ENCODE measurements around the gene TNFAIP8L3. TPM values are rescaled to one million over a fixed set of nuclear protein-coding genes. Genes with fewer than 3 reads are reported as not detected.
A peak's percentile ranks its signal among the peaks of the same experiment; 100 is the strongest.

TNFAIP8L3 gene
- total RNA-seq, 2 experiments from 2014 or later: 4.1 TPM; not detected in 1

GRCh38 chr15:51107612-51108011, 12.9 kb upstream of the TNFAIP8L3 start:
- ATAC-seq (no peak), DNase-seq (no peak)
- Mint-ChIP-seq H3K9me3 (ENCODE audit: low read depth) (no peaks in the 10 kb centered on the region), H3K4me1 (no peaks in the 10 kb centered on the region), H3K4me3 (no peak overlapping the region), H3K36me3 (no peaks in the 10 kb centered on the region), H3K27ac (no peak overlapping the region), H3K27me3 (peaks cover 63% of the 10 kb centered on the region)
- CTCF ChIA-PET: no interaction called here

GRCh38 chr15:51106481-51106880, 11.8 kb upstream of the TNFAIP8L3 start:
- Mint-ChIP-seq H3K36me3 (no peaks in the 10 kb centered on the region), H3K27me3 (peaks cover 68% of the 10 kb centered on the region), H3K4me3 (no peak overlapping the region), H3K9me3 (ENCODE audit: low read depth) (no peaks in the 10 kb centered on the region), H3K27ac (no peak overlapping the region), H3K4me1 (no peaks in the 10 kb centered on the region)
- DNase-seq: no peak
- no peak for ATAC-seq
- CTCF ChIA-PET: interaction anchor here (0.9 kb wide), 1 partner anchor 57 kb away, joined by 3 read pairs; no protein-coding TSS in a partner anchor

- DNase-seq (no peak), ATAC-seq (no peak)
- H3K4me3 Mint-ChIP-seq: no peak overlapping the region
- no peaks in the 10 kb centered on the region for H3K4me1 Mint-ChIP-seq
- no peaks in the 10 kb centered on the region for H3K9me3 Mint-ChIP-seq (ENCODE audit: low read depth)
- H3K27me3 Mint-ChIP-seq: peaks cover 70% of the 10 kb centered on the region
- H3K27ac Mint-ChIP-seq: no peak overlapping the region
- H3K36me3 Mint-ChIP-seq: no peaks in the 10 kb centered on the region
- CTCF ChIA-PET: no interaction called here
Measured at GRCh38 chr15:51105430-51106016, 10.8 kb upstream of the TNFAIP8L3 start.

- ATAC-seq: no peak
- peaks cover 72% of the 10 kb centered on the region for H3K27me3 Mint-ChIP-seq
Measured at GRCh38 chr15:51104512-51104911, 9.8 kb upstream of the TNFAIP8L3 start.

GRCh38 chr15:51103330-51103729, 8.6 kb upstream of the TNFAIP8L3 start:
- H3K27me3 Mint-ChIP-seq: peaks cover 70% of the 10 kb centered on the region
- CTCF ChIA-PET: interaction anchor here (0.9 kb wide), 1 partner anchor 97 kb away, joined by 3 read pairs; no protein-coding TSS in a partner anchor
- no peak for ATAC-seq

More at GRCh38 chr15:51104512-51104911, 9.8 kb upstream of the TNFAIP8L3 start:
- H3K27ac Mint-ChIP-seq: no peak overlapping the region
- no peak overlapping the region for H3K4me3 Mint-ChIP-seq
- H3K36me3 Mint-ChIP-seq: no peaks in the 10 kb centered on the region
- no peak for DNase-seq
- H3K4me1 Mint-ChIP-seq: no peaks in the 10 kb centered on the region
- CTCF ChIA-PET: no interaction called here
- H3K9me3 Mint-ChIP-seq (ENCODE audit: low read depth): no peaks in the 10 kb centered on the region

GRCh38 chr15:51100785-51101489, 6.2 kb upstream of the TNFAIP8L3 start:
- H3K9me3 Mint-ChIP-seq (ENCODE audit: low read depth): no peaks in the 10 kb centered on the region
- no peak overlapping the region for H3K27ac Mint-ChIP-seq
- peaks cover 3% of the 10 kb centered on the region for H3K4me1 Mint-ChIP-seq
- peaks cover 85% of the 10 kb centered on the region for H3K27me3 Mint-ChIP-seq
- CTCF ChIA-PET: no interaction called here
- no peak for DNase-seq
- H3K36me3 Mint-ChIP-seq: no peaks in the 10 kb centered on the region
- ATAC-seq: no peak
- H3K4me3 Mint-ChIP-seq: no peak overlapping the region

More at GRCh38 chr15:51103330-51103729, 8.6 kb upstream of the TNFAIP8L3 start:
- Mint-ChIP-seq H3K9me3 (ENCODE audit: low read depth) (no peaks in the 10 kb centered on the region), H3K27ac (no peak overlapping the region), H3K4me3 (no peak overlapping the region), H3K36me3 (no peaks in the 10 kb centered on the region), H3K4me1 (no peaks in the 10 kb centered on the region)
- DNase-seq: no peak

- ATAC-seq: no peak
- DNase-seq: no peak
- peaks cover 5% of the 10 kb centered on the region for H3K4me1 Mint-ChIP-seq
- CTCF ChIA-PET: no interaction called here
- H3K36me3 Mint-ChIP-seq: no peaks in the 10 kb centered on the region
- no peak overlapping the region for H3K27ac Mint-ChIP-seq
- peaks cover 80% of the 10 kb centered on the region for H3K27me3 Mint-ChIP-seq
- no peaks in the 10 kb centered on the region for H3K9me3 Mint-ChIP-seq (ENCODE audit: low read depth)
- no peak overlapping the region for H3K4me3 Mint-ChIP-seq
Measured at GRCh38 chr15:51099185-51099584, 4.5 kb upstream of the TNFAIP8L3 start.

- no peak for ATAC-seq
Measured at GRCh38 chr15:51098331-51098619, 3.6 kb upstream of the TNFAIP8L3 start.

GRCh38 chr15:51097553-51098330, 3.0 kb upstream of the TNFAIP8L3 start:
- Mint-ChIP-seq H3K36me3 (no peaks in the 10 kb centered on the region), H3K4me3 (no peak overlapping the region), H3K27ac (no peak overlapping the region), H3K9me3 (ENCODE audit: low read depth) (no peaks in the 10 kb centered on the region), H3K4me1 (peaks cover 9% of the 10 kb centered on the region), H3K27me3 (peaks cover 80% of the 10 kb centered on the region)
- ATAC-seq (no peak), DNase-seq (no peak)
- CTCF ChIA-PET: interaction anchor here (0.9 kb wide), 1 partner anchor 34 kb away, joined by 3 read pairs; no protein-coding TSS in a partner anchor

More at GRCh38 chr15:51098331-51098619, 3.6 kb upstream of the TNFAIP8L3 start:
- no peaks in the 10 kb centered on the region for H3K9me3 Mint-ChIP-seq (ENCODE audit: low read depth)
- peaks cover 7% of the 10 kb centered on the region for H3K4me1 Mint-ChIP-seq
- no peak overlapping the region for H3K27ac Mint-ChIP-seq
- CTCF ChIA-PET: no interaction called here
- no peaks in the 10 kb centered on the region for H3K36me3 Mint-ChIP-seq
- peaks cover 80% of the 10 kb centered on the region for H3K27me3 Mint-ChIP-seq
- DNase-seq: no peak
- no peak overlapping the region for H3K4me3 Mint-ChIP-seq

GRCh38 chr15:51096976-51097375, 2.3 kb upstream of the TNFAIP8L3 start:
- Mint-ChIP-seq H3K4me1 (peaks cover 9% of the 10 kb centered on the region), H3K27ac (no peak overlapping the region)
- CTCF ChIA-PET: interaction anchor here (0.7 to 1.0 kb wide), 3 partner anchors 33 to 274 kb away, joined by 3 to 4 read pairs (median 3); no protein-coding TSS in a partner anchor

GRCh38 chr15:51095681-51096331, 1.1 kb upstream of the TNFAIP8L3 start:
- CTCF ChIA-PET: interaction anchor here (1.0 kb wide), 2 partner anchors 11 to 38 kb away, joined by 3 read pairs; no protein-coding TSS in a partner anchor
- ATAC-seq: no peak

More at GRCh38 chr15:51096976-51097375, 2.3 kb upstream of the TNFAIP8L3 start:
- Mint-ChIP-seq H3K27me3 (peaks cover 81% of the 10 kb centered on the region), H3K36me3 (no peaks in the 10 kb centered on the region), H3K4me3 (no peak overlapping the region), H3K9me3 (ENCODE audit: low read depth) (no peaks in the 10 kb centered on the region)
- DNase-seq: no peak
- ATAC-seq: no peak

GRCh38 chr15:51093839-51094605, 684 bp downstream of the TNFAIP8L3 start:
- no peak for DNase-seq
- Mint-ChIP-seq H3K4me3 (peak overlapping the region; percentile 16), H3K9me3 (ENCODE audit: low read depth) (no peaks in the 10 kb centered on the region), H3K36me3 (no peaks in the 10 kb centered on the region), H3K27me3 (peaks cover 91% of the 10 kb centered on the region), H3K27ac (no peak overlapping the region), H3K4me1 (peaks cover 9% of the 10 kb centered on the region)
- CTCF ChIA-PET: no interaction called here
- ATAC-seq: peak; percentile 32

More at GRCh38 chr15:51095681-51096331, 1.1 kb upstream of the TNFAIP8L3 start:
- H3K27me3 Mint-ChIP-seq: peaks cover 89% of the 10 kb centered on the region
- no peak overlapping the region for H3K27ac Mint-ChIP-seq
- H3K4me3 Mint-ChIP-seq: no peak overlapping the region
- H3K4me1 Mint-ChIP-seq: peaks cover 9% of the 10 kb centered on the region
- H3K36me3 Mint-ChIP-seq: no peaks in the 10 kb centered on the region
- no peak for DNase-seq
- no peaks in the 10 kb centered on the region for H3K9me3 Mint-ChIP-seq (ENCODE audit: low read depth)

GRCh38 chr15:51093488-51093838, 1.2 kb downstream of the TNFAIP8L3 start:
- no peaks in the 10 kb centered on the region for H3K9me3 Mint-ChIP-seq (ENCODE audit: low read depth)

More at GRCh38 chr15:51093488-51093838, 1.2 kb downstream of the TNFAIP8L3 start:
- Mint-ChIP-seq H3K27me3 (peaks cover 91% of the 10 kb centered on the region), H3K4me1 (peaks cover 9% of the 10 kb centered on the region), H3K36me3 (no peaks in the 10 kb centered on the region), H3K4me3 (peak overlapping the region; percentile 16), H3K27ac (no peak overlapping the region)
- ATAC-seq: no peak
- DNase-seq: no peak
- CTCF ChIA-PET: no interaction called here
